Measurements from ENCODE around the gene TMEM168. TPM values are rescaled to one million over a fixed set of nuclear protein-coding genes. Genes with fewer than 3 reads are reported as not detected.

Gene TMEM168
- total RNA-seq, 1 experiment from 2014 or later, result 13.9 TPM

GRCh38 chr7:112748381-112748780 is 41.8 kb downstream of the TMEM168 start:
- Mint-ChIP-seq H3K36me3 (ENCODE audit: insufficient read depth in 1 of 3, low read depth in 3 of 3) (no peaks in the 10 kb centered on the region), H3K9me3 (no peaks in the 10 kb centered on the region; a peak in 1 of 5 replicates), H3K4me1 (no peaks in the 10 kb centered on the region), H3K27ac (no peak overlapping the region), H3K4me3 (no peak overlapping the region), H3K27me3 (ENCODE audit: low read depth) (no peaks in the 10 kb centered on the region)
- Histone ChIP-seq H4K20me1 (ENCODE audit: control insufficient read depth, insufficient read depth, insufficient read length) (no peaks in the 10 kb centered on the region), H2BK120ac (ENCODE audit: low read depth, low read length, poor library complexity, severe bottlenecking) (no peak overlapping the region), H3K14ac (ENCODE audit: insufficient read depth, low read length) (no peak overlapping the region), H2BK5ac (ENCODE audit: insufficient read length, low read length) (no peak overlapping the region), H4K5ac (ENCODE audit: insufficient read length, low read depth, low read length) (no peak overlapping the region), H2BK12ac (ENCODE audit: insufficient read length, low read depth, low read length) (no peak overlapping the region), H2BK15ac (ENCODE audit: low read depth, low read length) (no peak overlapping the region), H3K23ac (ENCODE audit: insufficient read length, low read depth, low read length) (no peak overlapping the region), H4K8ac (replicated peaks; ENCODE audit: insufficient read length, low read depth, low read length) (no peak overlapping the region), H3K4me1 (ENCODE audit: insufficient read depth, low read length) (no peaks in the 10 kb centered on the region), H3K56ac (ENCODE audit: insufficient read length, low read depth, low read length) (no peak overlapping the region), H3K79me1 (ENCODE audit: insufficient read depth, low read depth, low read length, poor library complexity, severe bottlenecking) (no peaks in the 10 kb centered on the region), H3K18ac (ENCODE audit: insufficient read length, low read depth, low read length) (no peak overlapping the region), H3K79me2 (ENCODE audit: insufficient read depth, low read length) (no peaks in the 10 kb centered on the region), H3K4me2 (ENCODE audit: insufficient read depth, insufficient read length, low read length) (no peak overlapping the region), H2BK20ac (ENCODE audit: low read depth, low read length, poor library complexity, severe bottlenecking) (no peak overlapping the region), H3T11ph (ENCODE audit: low read length) (no peak overlapping the region), H3K27me3 (ENCODE audit: insufficient read depth, low read length) (no peaks in the 10 kb centered on the region), H2AFZ (ENCODE audit: low read length) (no peak overlapping the region), H3K4ac (ENCODE audit: low read depth, low read length) (no peak overlapping the region), H3K9ac (ENCODE audit: extremely low read depth, insufficient read length, low read length) (no peak overlapping the region), H4K91ac (ENCODE audit: insufficient read length, low read depth, low read length) (no peak overlapping the region), H2AK5ac (ENCODE audit: insufficient read length, low read length) (no peak overlapping the region), H3K9me3 (ENCODE audit: control insufficient read depth, low read depth, low read length) (no peaks in the 10 kb centered on the region), H3K27ac (ENCODE audit: insufficient read length, low read depth, low read length) (no peak overlapping the region), H3K23me2 (ENCODE audit: insufficient read length, low read depth, low read length, poor library complexity, severe bottlenecking) (no peaks in the 10 kb centered on the region)
- no peak for TF ChIP-seq CTCF (conservative IDR thresholded peaks at IDR 0.05)
- DNase-seq, result no peak
